Neural cell (in vitro differentiated cells): ENCODE data around the gene REEP1. TPM values are rescaled to one million over a fixed set of nuclear protein-coding genes. Genes with fewer than 3 reads are reported as not detected.

Experiments used
- H2AFZ ChIP-seq: fragments of 200-600, 300-800 bp; sonication (generic), shearing (Covaris generic); 2 replicates; pipeline ENCODE4 v1.6.0; 2014; ENCODE audit warnings: low read depth, mild to moderate bottlenecking, antibody characterized with exemption, low read length, moderate library complexity
- H3F3A ChIP-seq: fragments of 200-600 bp; shearing (Covaris generic); 2 replicates; pipeline ENCODE4 v1.6.1; 2016; ENCODE audit warnings: mild to moderate bottlenecking, moderate library complexity, mixed read lengths, antibody characterized with exemption, low read length; ENCODE audit not compliant: insufficient read depth, poor library complexity, severe bottlenecking
- H3K27ac ChIP-seq: fragments of 200-600, 300-800 bp; sonication (generic), shearing (Covaris generic); 2 replicates; pipeline ENCODE4 v1.5.1; 2014; ENCODE audit warnings: mild to moderate bottlenecking, low read length, moderate library complexity
- H3K27me3 ChIP-seq: fragments of 300-800, 200-600 bp; sonication (generic), shearing (Covaris generic); 2 replicates; pipeline ENCODE4 v1.6.0; 2014; ENCODE audit warnings: mild to moderate bottlenecking, low read depth, low read length, moderate library complexity; ENCODE audit not compliant: insufficient read depth
- H3K36me3 ChIP-seq: fragments of 300-800, 200-600 bp; sonication (generic), shearing (Covaris generic); 2 replicates; pipeline ENCODE4 v1.5.1; 2014; ENCODE audit warnings: mild to moderate bottlenecking, antibody characterized with exemption, low read length, moderate library complexity; ENCODE audit not compliant: insufficient read depth
- H3K4me2 ChIP-seq: fragments of 300-800, 200-600 bp; sonication (generic), shearing (Covaris generic); 2 replicates; pipeline ENCODE4 v1.6.0; 2014; ENCODE audit warnings: mild to moderate bottlenecking, low read length
- H3K4me3 ChIP-seq: fragments of 300-800, 200-600 bp; sonication (generic), shearing (Covaris generic); 2 replicates; pipeline ENCODE4 v1.5.1; 2014; ENCODE audit warnings: mild to moderate bottlenecking, low read length, moderate library complexity
- H3K79me2 ChIP-seq: fragments of 200-600 bp; shearing (Covaris generic); replicated peaks from 2 replicates; pipeline ENCODE4 v1.6.0; 2014; ENCODE audit warnings: mild to moderate bottlenecking, low read length, moderate library complexity; ENCODE audit not compliant: insufficient read depth
- H3K9ac ChIP-seq: fragments of 300-800, 200-600 bp; sonication (generic), shearing (Covaris generic); 2 replicates; pipeline ENCODE4 v1.6.1; 2016; ENCODE audit warnings: mild to moderate bottlenecking, low read length, mixed read lengths
- H3K9me2 ChIP-seq: fragments of 200-600 bp; shearing (Covaris generic); 2 replicates; pipeline ENCODE4 v1.6.1; 2016; ENCODE audit warnings: mild to moderate bottlenecking, low read length, mixed read lengths; ENCODE audit not compliant: insufficient read depth
- H3K9me3 ChIP-seq: fragments of 200-600, 300-800 bp; sonication (generic), shearing (Covaris generic); 2 replicates; pipeline ENCODE4 v1.6.1; 2016; ENCODE audit warnings: mild to moderate bottlenecking, mixed run types, low read length, moderate library complexity, mixed read lengths
- H4K20me1 ChIP-seq: fragments of 200-600 bp; shearing (Covaris generic); 2 replicates; pipeline ENCODE4 v1.6.1; 2016; ENCODE audit warnings: mild to moderate bottlenecking, mixed run types; ENCODE audit not compliant: insufficient read depth
- EP300 ChIP-seq: fragments of 450-650 bp; conservative IDR thresholded peaks from 2 replicates; pipeline ENCODE4 v1.6.1; 2014; ENCODE audit warnings: antibody characterized with exemption, mild to moderate bottlenecking, moderate library complexity; ENCODE audit not compliant: poor library complexity, severe bottlenecking
- EZH2 ChIP-seq: fragments of 200-600, 300-800 bp; shearing (Covaris generic), sonication (generic); IDR thresholded peaks from 2 replicates; pipeline ENCODE4 v1.6.1; 2014; ENCODE audit warnings: antibody characterized with exemption, low read length, borderline replicate concordance, mild to moderate bottlenecking; ENCODE audit not compliant: insufficient read depth, poor library complexity, severe bottlenecking
- MXI1 ChIP-seq: fragments of 450-650 bp; conservative IDR thresholded peaks from 2 replicates; pipeline ENCODE4 v1.6.1; 2014; ENCODE audit warnings: antibody characterized with exemption, mild to moderate bottlenecking; ENCODE audit not compliant: poor library complexity, severe bottlenecking
- POLR2AphosphoS5 ChIP-seq: IDR thresholded peaks from 2 replicates; pipeline ENCODE4 v1.6.1; 2012
- RAD21 ChIP-seq: fragments of 450-650 bp; conservative IDR thresholded peaks from 2 replicates; pipeline ENCODE4 v1.6.1; 2014; ENCODE audit warnings: antibody characterized with exemption, mild to moderate bottlenecking, moderate library complexity
- SMC3 ChIP-seq: fragments of 450-650 bp; conservative IDR thresholded peaks from 2 replicates; pipeline ENCODE4 v1.6.1; 2014; ENCODE audit warnings: antibody characterized with exemption, mild to moderate bottlenecking, moderate library complexity; ENCODE audit not compliant: poor library complexity
- TAF1 ChIP-seq: IDR thresholded peaks from 2 replicates; pipeline ENCODE4 v1.6.1; 2012; ENCODE audit warnings: low read depth
- polyA plus RNA-seq: library from polyadenylated mRNA; depleted of rRNA; stranded (reverse); fragments of >200 nt; gene quantifications from 2 replicates; pipeline ENCODE4 v1.2.3, GENCODE V29; 2014
- TF ChIP-seq, protein P1 (sequence below): fragments of 450-650 bp; IDR thresholded peaks from 2 replicates; pipeline ENCODE4 v1.5.1; 2014; ENCODE audit warnings: antibody characterized with exemption, mild to moderate bottlenecking, moderate library complexity; ENCODE audit not compliant: poor library complexity, severe bottlenecking
- TF ChIP-seq, protein P2 (sequence below): IDR thresholded peaks from 2 replicates; pipeline ENCODE4 v1.6.1; 2012; ENCODE audit warnings: borderline replicate concordance

The REEP1 gene
- polyA plus RNA-seq, 1 donor from 2014 or later, result 121 TPM

DNA sequence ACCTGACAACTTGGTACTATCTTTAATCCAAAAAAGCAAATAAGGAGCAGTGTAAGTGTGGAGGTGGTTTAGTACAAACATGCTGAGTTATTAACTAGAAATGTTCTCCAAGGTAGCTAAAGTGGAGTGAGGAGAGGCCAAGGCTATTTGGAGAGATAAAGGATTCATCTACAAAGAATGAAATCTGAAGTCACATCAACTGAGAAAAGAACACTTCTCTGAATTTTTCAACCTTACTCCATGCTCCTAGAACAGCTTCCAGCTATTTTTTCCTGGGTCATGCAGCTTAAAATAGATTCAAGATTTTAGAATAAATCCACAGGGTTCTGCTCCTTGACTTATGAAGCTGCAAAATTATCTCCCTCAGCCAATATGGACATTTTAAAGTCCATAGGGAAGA, 160.8 kb downstream of the REEP1 start:
- Histone ChIP-seq H2AFZ (no peak overlapping the region), H3K9me2 (no peaks in the 10 kb centered on the region), H4K20me1 (no peaks in the 10 kb centered on the region), H3K4me3 (no peak overlapping the region), H3K27ac (no peak overlapping the region), H3F3A (no peaks in the 10 kb centered on the region), H3K79me2 (peaks cover 9% of the 10 kb centered on the region), H3K36me3 (peaks cover 4% of the 10 kb centered on the region), H3K9me3 (no peaks in the 10 kb centered on the region), H3K9ac (no peak overlapping the region), H3K4me2 (no peak overlapping the region), H3K27me3 (no peaks in the 10 kb centered on the region)
- TF ChIP-seq, protein P1, sequence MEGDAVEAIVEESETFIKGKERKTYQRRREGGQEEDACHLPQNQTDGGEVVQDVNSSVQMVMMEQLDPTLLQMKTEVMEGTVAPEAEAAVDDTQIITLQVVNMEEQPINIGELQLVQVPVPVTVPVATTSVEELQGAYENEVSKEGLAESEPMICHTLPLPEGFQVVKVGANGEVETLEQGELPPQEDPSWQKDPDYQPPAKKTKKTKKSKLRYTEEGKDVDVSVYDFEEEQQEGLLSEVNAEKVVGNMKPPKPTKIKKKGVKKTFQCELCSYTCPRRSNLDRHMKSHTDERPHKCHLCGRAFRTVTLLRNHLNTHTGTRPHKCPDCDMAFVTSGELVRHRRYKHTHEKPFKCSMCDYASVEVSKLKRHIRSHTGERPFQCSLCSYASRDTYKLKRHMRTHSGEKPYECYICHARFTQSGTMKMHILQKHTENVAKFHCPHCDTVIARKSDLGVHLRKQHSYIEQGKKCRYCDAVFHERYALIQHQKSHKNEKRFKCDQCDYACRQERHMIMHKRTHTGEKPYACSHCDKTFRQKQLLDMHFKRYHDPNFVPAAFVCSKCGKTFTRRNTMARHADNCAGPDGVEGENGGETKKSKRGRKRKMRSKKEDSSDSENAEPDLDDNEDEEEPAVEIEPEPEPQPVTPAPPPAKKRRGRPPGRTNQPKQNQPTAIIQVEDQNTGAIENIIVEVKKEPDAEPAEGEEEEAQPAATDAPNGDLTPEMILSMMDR, result no peak
- TF ChIP-seq EZH2 (no peak), MXI1 (no peak), SMC3 (no peak), TAF1 (no peak), EP300 (no peak), RAD21 (no peak), POLR2AphosphoS5 (no peak)
- TF ChIP-seq, protein P2, sequence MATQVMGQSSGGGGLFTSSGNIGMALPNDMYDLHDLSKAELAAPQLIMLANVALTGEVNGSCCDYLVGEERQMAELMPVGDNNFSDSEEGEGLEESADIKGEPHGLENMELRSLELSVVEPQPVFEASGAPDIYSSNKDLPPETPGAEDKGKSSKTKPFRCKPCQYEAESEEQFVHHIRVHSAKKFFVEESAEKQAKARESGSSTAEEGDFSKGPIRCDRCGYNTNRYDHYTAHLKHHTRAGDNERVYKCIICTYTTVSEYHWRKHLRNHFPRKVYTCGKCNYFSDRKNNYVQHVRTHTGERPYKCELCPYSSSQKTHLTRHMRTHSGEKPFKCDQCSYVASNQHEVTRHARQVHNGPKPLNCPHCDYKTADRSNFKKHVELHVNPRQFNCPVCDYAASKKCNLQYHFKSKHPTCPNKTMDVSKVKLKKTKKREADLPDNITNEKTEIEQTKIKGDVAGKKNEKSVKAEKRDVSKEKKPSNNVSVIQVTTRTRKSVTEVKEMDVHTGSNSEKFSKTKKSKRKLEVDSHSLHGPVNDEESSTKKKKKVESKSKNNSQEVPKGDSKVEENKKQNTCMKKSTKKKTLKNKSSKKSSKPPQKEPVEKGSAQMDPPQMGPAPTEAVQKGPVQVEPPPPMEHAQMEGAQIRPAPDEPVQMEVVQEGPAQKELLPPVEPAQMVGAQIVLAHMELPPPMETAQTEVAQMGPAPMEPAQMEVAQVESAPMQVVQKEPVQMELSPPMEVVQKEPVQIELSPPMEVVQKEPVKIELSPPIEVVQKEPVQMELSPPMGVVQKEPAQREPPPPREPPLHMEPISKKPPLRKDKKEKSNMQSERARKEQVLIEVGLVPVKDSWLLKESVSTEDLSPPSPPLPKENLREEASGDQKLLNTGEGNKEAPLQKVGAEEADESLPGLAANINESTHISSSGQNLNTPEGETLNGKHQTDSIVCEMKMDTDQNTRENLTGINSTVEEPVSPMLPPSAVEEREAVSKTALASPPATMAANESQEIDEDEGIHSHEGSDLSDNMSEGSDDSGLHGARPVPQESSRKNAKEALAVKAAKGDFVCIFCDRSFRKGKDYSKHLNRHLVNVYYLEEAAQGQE, result no peak

DNA sequence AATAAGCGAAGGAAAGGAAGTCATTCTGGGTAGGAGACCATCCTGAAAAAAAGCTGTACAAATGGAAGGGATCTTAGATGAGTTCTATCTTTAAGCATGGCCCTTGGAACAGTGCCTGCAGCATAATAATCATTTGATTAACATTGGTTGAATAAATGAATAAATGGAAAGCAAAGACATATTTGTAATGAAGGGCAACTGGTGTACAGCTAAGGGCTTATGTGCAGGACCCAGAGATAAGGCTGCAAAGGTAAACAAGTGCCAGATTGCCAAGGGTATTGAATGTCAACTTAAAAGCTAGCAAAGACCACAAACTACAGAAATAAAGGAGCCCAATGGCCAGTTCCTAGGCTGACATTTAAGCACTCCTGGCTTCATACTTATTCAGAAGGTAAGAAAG, 161.6 kb downstream of the REEP1 start:
- Histone ChIP-seq H3K27ac (no peak overlapping the region), H3K27me3 (no peaks in the 10 kb centered on the region), H4K20me1 (no peaks in the 10 kb centered on the region), H3K4me3 (no peak overlapping the region), H2AFZ (no peak overlapping the region), H3K4me2 (no peak overlapping the region), H3K9me2 (no peaks in the 10 kb centered on the region), H3K36me3 (peaks cover 4% of the 10 kb centered on the region), H3F3A (no peaks in the 10 kb centered on the region), H3K9ac (no peak overlapping the region), H3K79me2 (peaks cover 1% of the 10 kb centered on the region), H3K9me3 (no peaks in the 10 kb centered on the region)
- TF ChIP-seq SMC3 (no peak), RAD21 (no peak), MXI1 (no peak), POLR2AphosphoS5 (no peak), TAF1 (no peak), EZH2 (no peak), EP300 (no peak)
- TF ChIP-seq, protein P1, result no peak
- TF ChIP-seq, protein P2, result no peak
